Stimulated activated CD4-positive, alpha-beta T cell treated with anti-CD3 and anti-CD28 coated beads, Interleukin-2, amount 100 ng/mL, for 24 hours (primary cell): ENCODE measurements around the gene DERL3.

Source experiments
- DNase-seq, 2 donors: peaks; one replicate each; pipeline ENCODE4 v3.0.0-alpha.2; 2020

DERL3 gene

DNA sequence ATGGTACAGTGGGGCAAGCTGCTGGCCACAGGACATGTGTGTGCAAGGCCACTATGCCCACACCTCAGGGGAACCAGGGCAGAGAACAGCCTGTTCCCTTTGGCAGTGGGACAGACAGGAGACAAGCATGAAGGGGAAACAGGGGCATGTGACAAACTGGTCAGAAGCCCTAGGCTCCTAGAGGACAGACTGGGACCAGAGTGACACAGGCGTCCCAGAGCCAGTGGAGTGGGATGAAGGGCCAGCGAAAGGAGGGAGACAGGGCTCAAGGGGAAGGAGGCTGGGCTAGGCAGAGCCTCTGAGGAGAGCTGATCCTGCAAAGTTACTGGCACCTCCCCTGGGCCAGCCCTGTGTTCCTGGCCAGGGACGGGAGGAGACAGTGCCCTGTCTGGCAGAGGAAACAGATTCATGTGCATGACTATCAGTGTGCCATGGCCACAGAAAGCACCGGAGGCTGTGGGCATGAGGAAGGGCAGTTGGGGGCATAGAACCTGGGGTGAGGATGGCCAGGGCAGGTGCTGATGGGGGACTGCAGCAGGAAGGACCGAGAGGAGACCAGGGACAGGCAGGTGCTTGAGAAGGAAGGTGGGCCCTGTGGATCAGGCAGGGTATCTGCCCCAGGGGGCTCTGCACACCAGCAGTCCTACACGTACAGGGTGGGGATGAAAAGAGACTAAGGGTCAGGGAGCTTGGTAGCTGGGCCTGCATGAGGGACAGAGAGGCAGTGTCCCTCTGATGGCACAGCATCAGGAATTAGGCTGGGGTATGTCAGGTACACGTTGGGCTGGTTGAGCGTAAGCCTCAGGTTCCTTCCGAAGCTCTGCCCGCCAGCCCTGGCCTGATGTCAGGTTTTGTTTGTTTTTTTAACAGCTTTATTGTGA lies 9.8 kb downstream of the DERL3 start:
- DNase-seq, result no peak

DNA sequence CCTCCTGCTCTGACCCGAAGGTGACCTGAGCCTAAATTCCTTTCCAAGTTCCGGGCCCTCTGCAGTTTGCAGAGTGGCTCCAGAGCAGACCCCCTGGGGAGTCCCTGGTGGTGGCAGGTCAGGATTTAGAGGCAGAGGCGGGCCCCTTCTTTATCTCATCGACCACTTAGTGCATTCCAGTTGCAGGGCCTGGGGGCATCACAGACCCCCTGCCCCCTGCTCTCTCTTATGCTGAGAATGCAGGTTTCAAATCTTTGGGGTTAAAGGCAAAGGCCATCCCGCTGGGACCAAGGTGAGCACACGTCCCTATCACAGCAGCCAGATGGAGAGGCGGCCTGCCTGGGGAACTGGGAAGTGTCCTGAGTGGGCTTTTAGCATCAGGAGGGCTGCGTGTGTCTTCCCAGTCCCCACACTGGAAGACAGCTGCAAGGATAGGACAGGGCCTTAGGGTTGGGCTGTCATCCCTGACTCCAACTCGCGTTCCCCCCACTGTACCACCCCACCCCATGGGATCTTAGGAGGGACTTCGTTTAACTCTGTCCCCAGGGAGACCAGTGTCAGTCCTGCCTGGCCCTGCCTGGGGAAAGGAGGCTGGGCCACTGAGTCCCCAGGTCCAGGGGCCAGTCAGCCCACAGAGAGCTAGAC lies 11.3 kb downstream of the DERL3 start:
- DNase-seq, result no peak

DNA sequence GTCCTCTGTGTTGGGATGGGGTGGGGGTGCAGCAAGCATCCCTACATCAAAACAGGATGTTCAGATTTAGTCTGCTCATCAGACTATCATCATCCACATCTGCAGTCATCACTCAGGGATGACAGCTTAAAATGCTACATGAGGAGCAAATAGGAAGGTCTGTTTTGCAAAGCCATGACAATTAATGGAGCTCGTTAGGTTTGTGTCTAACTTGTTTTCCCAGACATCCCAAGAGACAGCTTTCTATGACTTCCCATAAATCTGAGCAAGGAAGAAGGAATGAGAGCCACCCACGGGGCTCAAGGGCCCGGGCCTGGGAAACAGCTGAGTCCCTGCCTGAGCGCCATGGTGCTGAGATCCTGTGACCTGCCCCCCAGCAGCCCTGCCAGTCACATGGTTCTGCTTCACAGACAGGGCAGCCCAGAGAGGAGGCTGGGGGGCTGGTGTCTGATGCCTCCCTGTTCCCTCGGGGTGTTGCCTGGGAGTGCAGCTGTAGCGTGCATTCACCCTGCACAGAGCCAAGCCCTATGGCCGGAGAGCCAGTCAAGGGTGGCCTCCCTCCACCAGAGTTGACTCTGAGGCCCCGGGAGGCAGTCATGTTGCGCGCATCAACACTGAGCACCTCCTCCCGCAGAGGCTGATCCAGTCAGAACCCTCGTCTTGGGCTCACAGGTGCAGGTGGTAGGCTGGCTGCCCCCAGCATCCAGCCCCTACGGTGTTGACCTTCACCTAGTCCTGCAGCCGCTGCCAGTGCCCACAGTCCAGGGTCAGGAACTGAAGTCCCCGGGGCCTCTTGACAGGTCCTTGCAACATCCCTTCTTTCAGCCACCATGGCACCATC lies 12.1 kb downstream of the DERL3 start:
- DNase-seq, result no peak

DNA sequence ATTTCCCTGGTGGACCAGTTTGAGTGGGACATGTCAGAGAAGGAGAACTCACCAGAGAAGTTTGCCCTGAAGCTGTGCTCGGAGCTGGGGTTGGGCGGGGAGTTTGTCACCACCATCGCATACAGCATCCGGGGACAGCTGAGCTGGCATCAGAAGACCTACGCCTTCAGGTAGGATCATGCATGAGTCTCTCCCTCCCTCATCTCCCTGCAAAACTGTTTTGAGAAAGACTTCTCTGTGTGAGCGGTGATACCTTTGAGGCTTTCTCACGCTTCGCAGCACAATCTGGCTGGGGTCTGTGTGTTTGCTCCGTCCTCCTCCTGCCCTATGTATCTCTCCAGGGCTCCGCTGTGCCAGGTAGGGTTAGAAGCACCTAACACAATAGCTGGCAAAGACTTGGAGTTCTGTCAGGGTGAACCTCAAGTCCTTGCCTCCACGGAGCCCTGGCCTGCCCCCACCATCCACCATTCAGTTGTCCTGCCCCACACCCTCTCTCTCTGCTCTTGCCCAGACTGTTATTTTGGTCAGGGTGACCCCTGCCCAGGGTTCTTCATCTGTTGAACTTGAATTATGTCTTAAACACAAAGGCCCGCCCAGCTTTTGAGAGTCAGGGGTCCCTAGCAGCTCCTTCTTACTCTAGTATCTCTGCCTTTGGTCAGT lies 13.4 kb downstream of the DERL3 start:
- no peak for DNase-seq

DNA sequence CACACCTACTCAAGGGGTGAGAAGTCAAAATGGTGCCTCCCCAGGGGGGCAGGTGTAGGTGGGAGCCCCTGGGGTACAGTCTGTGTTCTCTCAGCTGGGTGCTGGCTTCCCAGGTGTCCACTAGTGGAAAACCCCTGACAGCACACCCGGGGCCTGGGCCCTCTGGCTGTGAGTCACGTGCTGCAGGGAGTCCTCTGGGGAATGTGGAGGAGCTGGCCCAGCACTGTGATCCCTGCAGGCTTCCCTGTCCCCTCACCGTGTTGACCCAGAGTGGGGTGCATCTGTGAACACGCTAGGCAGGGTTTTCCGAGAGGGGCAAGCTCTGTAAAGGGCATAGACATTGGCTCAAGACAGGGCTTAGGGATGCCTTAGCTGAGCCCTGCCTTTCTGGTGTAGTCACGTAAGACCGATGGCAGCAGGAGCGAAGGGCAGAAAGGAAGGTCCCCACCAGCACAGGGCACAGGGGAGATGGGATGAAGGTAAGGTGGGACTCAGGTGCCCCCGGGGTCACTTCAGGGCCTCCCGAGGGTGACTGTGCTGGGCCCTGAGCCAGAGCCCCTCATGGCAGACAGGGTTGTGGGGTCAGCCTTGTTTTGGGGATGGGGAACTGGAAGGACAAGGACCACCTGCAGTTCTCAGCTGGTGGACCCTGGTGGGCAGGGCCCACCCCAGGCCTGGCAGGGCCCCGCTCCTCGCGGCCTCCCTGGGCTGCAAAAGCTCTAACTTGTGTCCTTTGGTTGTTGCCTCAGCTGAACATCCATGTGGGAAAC lies 14.1 kb downstream of the DERL3 start:
- DNase-seq, result no peak

DNA sequence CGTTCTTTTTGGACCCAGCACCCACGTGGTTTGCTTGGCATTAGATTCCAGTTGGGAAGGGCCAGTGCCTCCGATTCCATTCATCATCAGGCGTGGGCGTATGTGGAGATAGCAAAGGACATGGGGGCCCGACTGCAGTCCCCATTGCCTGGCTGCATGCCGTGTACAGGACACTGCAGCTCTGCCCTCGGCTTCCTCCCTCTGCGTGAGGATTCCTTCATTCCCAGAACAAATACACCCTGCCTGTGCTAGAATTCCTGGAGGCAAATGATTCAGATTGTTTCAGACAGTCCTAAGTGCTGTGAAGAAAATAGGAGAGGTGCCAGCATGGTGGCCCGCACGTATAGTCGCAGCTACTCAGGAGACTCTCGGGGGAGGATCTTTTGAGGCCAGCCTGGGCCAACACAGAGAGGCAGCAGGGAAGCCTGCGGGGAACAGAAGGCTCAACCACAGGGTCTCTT lies 15.4 kb downstream of the DERL3 start:
- no peak for DNase-seq

DNA sequence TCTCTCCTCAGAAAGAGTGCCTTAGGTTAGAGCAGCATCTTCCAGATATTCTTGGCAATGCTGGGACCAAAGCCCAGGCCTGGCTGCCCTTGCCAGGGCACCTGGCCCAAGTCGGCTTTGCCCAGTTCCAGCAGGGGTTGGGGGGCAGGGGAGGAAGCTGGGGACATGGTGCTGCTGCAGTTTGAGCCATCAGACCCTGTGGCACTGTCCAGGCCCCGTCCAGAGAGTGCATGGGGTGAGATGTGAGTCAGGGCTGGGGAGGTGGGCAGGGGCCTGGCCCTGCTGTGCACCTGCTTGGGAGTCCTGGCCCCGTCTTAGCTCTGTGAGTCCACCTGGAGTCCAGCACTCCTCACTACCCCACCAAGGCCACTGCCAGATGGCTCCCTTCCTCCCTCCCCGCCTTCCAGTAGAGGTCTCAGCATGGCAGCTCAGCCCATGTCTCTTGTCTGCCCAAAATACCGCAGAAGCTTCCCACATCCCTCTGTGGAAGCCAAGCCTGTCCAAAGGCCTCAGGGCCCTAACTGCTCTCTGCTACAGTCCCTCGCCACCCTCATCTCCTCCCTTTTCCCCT lies 16.6 kb downstream of the DERL3 start:
- no peak for DNase-seq

DNA sequence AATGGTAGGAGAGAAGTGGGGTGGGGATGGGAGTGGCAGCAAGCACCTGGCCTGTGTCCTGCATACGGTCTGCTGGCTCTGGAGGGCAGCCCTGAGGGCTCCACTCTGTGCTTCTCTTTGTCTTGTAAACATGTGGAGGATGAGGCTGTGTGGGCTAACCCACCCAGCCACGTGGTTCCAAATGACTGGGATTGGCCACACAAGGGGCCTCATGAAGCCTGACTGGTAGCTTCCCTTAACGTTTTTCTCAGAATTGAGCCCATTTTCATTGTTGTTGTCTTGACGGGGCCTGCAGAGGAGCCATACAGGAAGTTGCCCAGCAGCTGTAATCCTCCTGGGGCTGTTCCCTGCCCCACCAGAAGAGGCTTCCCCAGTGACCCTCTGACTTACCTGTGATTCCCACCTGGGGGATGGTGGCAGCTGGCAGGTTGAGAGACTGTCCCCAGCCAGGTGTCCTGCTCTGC lies 18.0 kb downstream of the DERL3 start:
- no peak for DNase-seq

DNA sequence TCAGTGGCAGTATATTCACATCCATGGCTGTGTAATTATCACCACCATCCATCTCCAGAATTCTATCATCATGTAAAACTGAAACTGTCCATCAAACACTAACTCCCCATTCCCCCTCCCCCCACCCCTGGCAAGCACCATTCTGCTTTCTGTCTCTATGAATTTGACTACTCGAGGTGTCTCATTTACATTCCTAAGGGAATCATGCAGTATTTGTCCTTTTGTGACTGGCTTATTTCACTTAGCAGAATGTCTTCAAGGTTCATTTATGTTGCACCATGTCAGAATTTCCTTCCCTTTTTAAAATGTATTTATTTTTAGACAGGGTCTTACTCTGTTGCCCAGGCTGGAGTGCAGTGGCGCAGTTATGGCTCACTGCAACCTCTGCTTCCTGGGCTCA lies 20.3 kb downstream of the DERL3 start:
- no peak for DNase-seq

DNA sequence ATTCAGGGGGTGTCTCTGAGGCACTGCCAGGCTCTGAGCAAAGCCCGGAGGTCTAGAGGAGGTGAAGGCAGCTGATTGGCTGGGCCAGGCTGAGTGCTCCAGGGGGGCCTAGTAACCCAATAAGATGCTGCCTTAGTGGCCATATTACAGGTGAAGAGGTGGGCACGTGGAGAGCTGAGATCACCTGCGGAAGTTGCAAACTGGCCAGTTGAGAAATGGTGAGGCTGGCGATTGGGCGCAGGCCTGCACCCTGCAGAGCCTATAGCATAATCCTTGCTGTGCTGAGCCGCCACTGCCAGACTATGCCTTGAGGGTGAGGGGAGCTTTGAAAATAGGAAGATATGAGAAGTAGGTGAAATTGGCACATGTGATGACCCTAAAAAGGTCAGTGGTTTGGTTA lies 21.7 kb downstream of the DERL3 start:
- DNase-seq, result no peak

DNA sequence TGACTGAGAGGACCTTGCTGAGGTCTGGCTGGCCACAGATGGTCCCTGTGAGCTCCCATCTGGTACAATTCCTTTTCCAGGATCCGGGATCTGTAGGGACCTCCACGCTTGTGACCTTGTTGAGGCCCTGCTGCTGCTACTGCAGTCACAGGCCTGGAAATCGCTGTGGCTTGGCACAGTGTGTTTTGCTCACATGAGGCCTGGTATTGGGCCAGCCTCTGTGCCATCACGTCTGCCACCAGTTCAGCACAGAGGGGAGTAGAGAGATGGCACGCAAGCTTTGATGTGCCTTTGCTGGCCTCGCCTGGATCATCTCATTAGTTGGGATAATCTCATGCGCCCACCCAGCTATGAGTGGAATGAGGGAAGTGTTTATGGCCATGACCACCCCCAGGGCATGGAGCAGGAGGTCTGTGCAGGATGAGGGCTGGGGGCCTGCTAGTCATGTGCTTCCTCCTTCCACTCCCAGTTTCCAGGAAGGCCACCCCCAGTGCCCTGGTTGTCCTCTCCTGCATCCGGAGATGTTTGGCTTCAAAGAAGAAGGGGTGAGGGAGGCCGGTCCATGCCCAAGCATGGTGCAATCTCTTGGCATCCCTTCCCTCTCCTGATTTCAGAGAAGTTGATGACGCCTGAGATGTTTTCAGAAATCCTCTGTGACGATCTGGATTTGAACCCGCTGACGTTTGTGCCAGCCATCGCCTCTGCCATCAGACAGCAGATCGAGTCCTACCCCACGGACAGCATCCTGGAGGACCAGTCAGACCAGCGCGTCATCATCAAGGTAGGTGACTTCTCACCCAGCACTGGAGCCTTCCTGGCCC lies 22.4 kb downstream of the DERL3 start:
- DNase-seq, result no peak

DNA sequence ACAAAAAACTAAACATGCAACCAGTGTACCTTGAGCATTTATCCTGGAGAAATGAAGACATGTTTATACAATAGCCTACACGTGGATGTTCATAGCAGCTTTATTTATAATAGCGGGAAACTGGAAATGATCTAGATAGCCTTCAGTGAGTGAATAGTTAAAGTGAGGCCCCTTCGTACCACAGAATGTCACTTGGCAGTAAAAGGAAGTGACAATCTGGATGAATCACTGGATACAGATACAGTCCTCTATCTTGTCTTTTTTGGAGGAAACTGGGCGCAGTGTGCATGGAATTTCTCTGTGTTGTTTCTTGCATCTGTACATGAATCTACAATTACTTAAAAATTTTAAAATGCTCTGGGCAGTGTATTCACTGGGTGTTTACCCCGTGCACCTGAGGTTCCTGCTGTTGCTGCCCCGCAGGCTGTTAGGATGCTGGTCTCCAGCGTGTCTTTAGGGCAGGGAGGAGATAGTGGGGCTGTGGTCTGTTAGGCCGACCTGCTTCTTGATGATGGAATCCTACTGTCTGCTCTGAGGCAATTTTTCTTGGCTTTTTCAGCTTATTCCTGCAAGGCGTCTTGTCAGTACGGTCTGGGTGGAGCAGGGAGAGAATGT lies 23.2 kb downstream of the DERL3 start:
- DNase-seq, result no peak

DNA sequence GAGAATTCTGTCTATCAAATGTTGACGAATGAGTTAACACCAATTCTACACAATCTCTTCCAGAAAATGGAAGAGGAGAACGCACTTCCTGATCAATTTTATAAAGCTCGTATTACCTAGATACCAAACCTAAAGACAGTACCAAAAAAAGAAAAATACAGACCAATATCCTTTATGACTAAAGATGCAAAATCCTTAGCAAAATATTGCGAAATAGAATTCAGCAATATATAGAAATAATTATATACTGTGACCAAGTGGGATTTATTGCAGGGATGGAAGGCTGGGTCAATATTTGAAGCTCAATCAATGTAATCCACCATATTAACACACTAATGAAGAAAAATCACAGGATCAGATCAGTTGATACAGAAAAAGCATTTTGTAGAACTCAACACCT lies 26.4 kb downstream of the DERL3 start:
- no peak for DNase-seq

DNA sequence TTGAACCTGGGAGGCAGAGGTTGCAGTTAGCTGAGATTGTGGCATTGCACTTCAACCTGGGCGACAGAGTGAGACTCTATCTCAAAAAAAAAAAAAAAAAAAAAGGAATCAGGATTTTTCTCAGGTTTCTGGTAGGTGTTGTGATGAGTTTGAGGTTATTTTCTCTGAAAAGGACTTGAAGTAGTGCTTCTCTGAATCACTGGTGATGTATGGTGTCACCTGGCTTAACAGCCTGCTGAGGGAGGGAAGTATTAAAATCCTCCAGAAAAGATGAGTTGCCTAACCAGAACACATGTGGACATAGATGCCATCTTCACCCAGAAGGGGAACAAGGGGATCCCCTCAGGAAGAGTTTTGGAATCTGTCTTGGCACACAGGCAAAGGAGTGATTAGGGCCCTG lies 32.0 kb downstream of the DERL3 start:
- DNase-seq, result no peak

DNA sequence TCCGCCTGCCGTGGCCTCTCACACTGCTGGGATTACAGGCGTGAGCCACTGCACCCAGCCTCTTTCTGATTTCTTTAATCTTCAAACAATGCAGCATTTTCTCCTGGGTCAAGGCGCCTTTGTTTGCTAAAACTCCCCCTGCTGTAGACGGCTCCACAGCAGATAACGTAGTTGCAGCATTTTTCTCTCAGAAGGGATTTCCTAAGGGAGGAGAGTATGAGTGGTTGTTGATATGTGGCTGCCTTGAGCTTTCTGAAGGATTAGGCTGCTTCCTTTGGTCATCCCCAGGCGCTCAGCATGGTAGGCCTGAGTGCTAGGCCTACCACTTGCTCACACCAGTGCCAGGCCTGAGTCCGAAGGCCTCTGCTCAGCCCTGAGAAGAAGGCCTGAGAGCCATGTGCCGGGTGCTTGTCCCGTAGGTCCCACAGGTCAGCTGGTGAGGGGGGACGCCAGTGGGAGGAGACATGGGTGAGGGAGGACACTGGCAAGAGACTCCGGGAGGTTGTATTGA lies 34.0 kb downstream of the DERL3 start:
- no peak for DNase-seq

DNA sequence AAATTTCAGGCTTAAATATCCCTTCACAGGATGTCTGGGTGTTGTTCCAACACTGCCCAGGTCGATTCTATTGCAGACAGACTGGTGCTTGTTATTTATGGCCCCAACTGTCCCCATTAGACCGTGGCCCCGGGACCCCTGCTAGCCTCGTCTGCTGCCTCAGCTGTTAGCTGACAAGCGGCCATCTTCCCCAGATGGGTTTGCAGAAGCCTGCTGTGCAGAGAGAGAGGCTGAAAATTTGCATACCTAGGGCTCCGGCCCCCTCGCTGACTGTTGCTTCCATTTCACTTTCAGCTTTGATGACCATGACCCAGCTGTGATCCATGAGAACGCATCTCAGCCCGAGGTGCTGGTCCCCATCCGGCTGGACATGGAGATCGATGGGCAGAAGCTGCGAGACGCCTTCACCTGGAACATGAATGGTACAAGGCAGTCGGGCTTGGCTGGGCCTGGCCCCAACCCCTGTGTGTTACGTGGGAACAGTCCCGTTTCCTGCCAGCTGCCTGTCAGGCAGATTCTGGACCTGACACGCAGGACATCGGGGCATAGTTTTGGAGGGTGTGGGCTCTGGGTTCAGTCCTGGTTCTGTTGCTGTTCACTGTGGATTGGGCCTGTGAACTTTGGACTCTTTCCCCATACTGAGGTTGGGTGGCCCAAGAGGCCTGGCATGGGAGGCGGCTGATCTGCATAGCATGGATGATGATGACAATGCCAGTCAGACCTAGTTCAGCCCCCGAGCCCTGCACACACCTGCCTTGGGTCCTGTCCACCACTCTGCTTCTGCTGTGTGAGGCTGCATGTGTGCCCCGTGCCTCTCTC lies 35.6 kb downstream of the DERL3 start:
- no peak for DNase-seq

DNA sequence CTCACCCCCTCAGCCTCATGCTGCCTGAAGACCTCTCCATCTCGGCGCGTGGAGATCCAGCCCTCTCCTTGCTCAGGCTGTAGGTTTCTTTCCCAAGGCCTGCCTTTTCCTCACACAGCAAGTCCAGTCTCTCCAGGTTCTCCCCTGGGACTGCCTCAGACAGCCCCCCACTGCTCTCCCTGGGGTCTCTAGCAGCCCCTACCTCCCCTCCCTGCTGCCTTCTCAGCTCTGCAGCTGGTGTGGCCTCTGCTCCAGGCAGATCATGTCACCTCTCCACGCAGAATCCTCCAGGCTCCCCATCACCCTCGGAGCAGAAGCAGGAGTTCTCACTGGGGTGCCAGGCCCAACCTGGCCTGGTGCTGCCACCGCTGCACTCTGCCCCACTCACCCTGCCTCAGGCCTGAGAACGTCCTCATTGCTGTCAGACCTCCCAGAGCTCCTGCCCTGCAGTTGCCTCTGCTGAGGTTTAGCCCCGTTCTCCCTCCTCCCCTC lies 36.9 kb downstream of the DERL3 start:
- DNase-seq, result no peak

DNA sequence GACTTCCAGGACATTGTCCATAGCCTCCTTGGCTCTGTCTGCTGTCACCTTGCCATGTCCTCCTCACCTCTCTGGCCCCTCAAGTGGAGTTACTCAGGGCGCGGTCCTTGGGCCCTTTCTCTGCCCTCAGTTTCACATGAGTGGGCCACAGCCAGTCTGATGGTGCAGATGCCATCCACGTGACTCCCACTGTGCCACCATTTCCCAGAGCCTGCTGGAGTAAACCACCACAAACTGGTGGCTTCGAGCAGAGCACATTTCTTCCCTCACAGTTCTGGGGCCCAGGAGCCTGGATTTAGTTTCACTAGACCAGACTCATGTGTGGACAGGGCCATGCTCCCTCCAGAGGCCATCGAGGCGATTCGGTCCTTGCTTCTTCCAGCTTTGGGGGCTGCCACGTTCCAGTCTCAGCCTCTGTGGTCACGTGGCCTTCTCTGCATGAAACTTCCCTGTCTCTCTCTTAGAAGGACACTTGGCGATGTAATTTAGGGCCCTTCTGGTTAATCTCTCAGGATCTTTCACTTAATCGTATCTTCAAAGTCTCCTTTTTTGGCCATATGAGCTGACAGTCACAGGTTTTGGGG lies 37.5 kb downstream of the DERL3 start:
- DNase-seq, result no peak
